Transverse colon (tissue), 3 donors: ENCODE results near the gene ZCCHC7.

Experiments used
- CTCF ChIP-seq, 5 experiments: fragments of 200-600 bp in 3 of 5; fragments of 450-650 bp in 2 of 5; sonication (generic) in 3 of 5; IDR thresholded peaks; 1 replicate in 2 of 5; 2 replicates in 3 of 5; pipeline ENCODE4 v1.5.1; 2016 to 2017; ENCODE audit warnings: antibody characterized with exemption in 5 of 5, inconsistent platforms in 3 of 5, mild to moderate bottlenecking in 2 of 5, moderate library complexity in 1 of 5
- EP300 ChIP-seq: sonication (generic); formaldehyde crosslinking; IDR thresholded peaks from one replicate; pipeline ENCODE4 v1.6.1; 2017; ENCODE audit warnings: antibody characterized with exemption, low read depth

- no peak for TF ChIP-seq CTCF (IDR thresholded peaks at IDR 0.05)
- no peak for TF ChIP-seq EP300
These were observed 89.3 kb downstream of the ZCCHC7 start for GRCh38 chr9:37209431-37210386.
